Measurements from ENCODE around the gene PHOSPHO1.

PHOSPHO1 gene

DNA sequence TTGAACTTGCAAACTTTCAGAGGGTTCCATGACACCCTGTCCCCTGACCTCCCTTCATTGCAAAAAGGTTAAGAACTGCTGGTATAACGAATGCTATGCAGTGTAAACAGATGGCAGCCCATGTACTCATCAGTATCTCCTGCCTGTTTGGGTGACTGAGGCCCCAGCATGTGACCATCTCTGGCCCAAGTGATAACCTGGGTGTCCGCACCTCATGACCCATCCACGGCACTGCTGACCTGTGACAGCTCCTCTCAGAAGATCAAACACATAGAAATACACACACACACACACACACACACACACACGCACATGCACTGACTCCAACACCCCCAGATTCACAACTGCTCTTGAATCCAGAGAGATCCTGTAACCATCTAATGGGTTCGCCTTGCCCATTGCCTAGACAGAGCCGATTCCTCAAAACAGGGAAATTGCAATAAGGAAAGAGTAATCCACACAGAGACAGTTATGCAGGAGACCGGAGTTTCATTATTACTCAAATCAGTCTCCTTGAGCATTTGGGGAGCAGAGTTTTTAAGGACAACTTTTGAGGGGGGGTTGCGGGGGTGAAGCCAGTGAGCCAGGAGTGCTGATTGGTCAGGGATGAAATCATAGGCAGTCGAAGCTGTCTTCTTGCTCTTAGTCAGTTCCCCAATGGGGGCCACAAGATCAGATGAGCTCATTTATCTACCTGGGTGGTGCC, 11.3 kb upstream of the PHOSPHO1 start:
- DNase-seq = no peak

DNA sequence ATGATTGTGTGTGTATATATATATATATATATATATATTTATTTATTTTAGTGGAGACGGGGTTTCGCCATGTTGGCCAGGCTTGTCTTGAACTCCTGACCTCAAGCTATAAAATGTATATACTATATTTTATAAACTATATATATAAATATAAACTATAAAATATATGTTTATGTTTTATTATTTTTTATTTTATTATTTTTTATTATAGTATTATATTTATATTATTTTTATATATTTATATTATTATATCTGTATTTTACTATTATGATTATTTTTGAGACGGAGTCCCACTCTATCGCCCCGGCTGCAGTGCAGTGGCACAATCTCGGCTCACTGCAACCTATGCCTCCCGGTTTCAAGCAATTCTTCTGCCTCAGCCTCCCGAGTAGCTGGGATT, 10.5 kb upstream of the PHOSPHO1 start:
- DNase-seq = no peak

DNA sequence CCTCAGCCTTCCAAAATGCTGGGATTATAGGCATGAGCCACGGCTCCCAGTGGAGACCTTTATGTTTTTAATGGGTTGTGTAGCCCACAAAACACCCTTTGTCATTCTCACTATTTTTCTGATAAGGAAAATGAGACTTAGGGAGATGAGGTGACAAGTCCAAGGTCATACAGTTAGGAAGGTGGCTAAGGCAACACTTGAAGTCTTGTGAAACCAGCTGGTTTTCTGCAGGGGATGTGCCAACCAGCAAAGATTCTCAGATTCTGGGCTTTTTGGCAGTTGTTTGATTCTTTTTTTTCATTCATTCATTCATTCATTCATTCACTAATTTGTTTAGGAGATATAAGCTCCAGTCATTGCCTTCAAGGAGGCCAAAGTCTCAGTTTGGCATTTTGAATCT, 10.0 kb upstream of the PHOSPHO1 start:
- DNase-seq = no peak

DNA sequence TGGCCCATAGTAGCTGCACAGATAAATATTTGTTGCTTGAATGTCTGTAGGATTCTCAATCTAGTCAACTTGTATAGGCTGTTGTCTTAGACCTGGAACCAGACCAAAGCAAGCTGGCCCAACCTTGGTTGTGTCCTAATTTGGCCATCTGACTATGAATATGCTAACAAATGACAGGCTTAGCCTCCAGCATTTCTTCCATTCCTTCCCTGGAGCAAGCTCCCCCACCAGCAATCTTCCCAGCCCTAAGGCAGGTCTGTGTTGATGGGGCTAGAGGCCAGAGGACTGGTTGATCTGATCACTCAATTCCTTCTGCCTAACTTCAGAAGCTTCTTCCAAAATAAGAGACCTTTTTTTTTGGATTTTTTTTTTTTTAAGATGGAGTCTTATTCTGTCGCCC, 9.4 kb upstream of the PHOSPHO1 start:
- DNase-seq = no peak

DNA sequence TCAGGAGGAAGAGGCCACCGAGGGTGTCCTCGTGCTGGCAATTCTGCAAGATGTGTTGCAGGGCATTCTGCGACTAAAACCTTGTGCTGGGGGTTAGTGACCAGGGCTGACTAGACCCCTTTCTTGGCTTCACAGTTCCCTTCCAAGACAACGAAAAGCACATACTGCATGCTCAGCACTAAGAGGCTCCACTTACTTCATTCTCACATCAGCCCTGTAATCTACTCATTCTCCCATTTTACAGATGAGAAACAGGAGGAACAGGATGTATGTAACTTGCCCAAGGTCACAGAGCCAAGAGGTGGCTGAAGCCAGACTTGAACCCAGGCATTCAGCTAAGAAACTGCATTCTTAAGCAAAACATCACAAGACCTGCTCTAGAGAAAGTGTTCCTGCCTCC, 5.3 kb upstream of the PHOSPHO1 start:
- DNase-seq = no peak

DNA sequence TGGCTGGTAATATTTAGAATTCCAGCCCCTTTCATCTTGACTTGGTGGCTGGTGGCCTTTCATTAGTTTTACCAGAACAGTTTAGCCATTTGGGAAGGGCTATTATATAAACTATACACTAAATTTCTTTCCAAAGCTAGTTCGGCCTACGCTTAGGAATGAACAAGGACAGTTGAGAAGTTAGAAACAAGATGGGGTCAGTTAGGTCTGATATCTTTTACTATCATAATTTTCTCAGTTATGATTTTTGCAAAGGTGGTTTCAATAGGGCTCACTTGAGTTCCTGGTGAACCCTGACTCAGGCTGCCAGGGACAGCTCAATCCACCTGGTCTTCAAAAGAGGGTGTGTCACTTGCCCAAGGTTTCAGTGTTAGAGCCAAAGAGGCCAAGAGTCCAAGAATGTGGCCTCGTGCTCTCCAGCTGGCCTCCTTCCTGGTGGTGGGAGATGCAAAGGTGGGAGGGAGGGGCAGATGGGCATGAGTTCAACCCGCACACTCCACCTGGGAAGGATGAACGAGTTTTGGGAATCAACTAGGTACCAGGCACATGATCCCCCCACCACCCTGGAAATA, 4.0 kb upstream of the PHOSPHO1 start:
- DNase-seq = no peak

DNA sequence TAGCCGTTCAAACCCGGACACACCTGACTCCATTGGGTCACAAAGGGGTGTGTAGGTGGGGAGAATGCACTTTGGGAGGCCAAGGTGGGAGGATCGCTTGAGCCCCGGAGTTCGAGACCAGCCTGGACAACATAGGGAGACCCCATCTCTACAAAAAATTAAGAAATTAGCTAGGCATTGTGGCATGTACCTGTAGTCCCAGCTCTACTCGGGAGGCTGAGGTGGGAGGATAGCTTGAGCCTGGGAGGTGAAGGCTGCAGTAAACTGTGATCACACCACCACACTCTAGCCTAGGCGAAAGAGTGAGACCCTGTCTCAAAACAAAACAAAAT, 942 bp upstream of the PHOSPHO1 start:
- DNase-seq = no peak

DNA sequence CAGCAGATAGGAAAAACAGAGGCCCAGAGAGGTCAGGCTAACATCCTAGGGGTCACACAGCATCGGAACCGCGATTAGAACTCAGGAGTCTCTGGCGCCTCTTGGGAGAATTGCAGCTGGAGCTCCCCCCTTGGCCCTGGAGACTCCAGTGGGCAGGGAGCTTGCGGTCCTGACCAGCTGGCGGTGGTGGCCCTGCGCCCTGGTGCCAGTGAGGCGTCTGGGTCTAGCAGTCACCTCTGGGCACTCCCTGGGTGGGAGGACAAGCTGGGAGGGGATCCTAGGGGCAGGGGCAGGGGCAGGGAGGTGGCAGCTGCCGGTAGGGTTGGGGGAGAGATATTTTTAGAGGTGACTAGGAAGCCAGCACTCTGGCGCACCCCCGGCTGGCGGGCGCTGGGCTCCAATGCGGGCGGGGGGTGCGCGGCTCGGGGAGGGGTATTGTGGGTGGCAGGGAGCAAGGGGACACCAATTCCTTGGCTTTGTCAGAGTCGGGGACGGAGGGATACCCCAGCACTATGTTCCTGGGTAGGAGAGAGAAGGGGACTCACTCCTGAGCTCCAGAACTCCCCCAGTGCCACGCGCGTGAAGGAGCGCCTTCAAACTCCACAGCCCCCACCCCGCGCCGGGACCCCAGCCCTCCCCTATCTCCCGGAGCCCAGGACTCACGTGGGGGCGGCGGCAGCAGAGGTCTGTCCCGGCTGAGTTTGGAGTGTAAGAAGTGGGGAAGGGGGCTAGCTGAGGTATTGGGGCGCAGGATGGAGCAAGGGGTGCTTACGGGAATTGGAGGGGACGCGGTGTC, 584 bp downstream of the PHOSPHO1 start:
- no peak for DNase-seq

DNA sequence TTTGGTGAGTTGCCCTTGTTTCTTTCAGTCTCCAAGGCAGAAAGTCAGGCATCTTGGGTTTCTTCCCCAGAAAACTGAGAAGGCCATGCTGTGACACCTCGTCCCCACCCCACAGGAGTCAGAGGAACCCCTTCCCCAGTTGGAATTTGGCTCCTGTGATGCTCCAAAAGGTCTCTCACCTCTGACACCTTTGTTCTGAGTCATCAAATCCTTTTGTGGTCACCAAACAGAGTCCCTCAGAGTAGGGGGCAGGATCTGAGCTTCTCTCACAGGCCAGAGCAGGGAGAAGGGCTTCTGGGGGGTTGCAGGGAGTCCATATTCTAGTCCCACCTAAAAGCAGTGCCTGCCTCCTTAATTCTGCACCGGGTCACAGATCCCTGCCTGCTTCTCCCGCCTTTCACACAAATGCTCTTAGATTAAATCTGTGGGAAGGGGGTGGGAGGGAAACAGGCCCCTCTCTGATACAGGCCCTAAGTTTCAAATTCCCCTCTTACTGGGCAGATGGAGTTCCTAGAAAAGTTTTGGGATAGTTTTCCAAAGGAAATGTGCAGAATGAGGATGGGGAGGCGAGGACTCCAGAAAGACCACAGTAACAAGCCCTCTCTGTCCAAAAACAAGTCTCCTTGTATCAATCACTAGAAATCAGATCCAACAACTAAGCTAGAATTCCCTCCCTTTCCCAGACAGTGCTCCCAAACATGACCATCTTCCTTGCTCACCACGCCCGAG, 1.3 kb downstream of the PHOSPHO1 start:
- no peak for DNase-seq

DNA sequence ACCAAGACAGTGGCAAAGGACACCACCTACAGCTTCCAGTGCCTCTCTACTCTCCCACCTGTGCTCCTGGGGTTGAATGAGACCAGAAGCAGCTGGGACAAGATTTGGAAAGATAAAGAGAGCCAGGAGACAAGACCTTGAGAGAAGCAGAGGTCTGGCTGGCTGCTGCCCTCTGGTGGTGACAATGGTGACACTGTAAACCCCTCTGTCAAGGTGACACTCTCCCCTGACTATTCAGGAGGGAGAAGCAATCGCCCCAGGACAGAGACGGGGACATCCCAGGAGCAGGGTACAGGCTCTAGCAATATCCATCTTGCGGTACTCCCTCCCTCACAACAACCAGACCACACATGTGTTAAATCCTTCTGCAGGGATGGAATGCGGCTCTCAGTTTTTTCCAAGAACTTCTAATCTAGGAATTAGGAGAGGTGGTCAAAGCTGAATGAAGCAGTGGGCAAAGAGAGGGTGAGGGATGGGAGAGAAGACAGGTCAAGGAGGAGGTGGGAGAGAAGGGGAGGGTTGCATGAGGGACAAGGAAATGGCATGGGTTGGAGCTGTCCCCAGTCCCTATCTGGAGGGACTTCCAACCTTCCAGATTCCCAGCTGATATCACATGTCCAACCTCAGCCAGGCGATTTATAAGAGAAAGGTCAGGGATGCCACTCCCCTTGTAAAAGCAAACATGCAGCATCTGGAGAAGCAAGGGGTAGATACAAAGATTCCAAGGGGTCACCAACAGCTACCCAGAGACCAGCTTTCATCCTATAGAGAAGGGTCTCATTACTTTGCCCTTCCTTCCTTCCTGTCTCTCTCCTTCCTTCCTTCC, 2.9 kb downstream of the PHOSPHO1 start:
- DNase-seq = peak; percentile 79

DNA sequence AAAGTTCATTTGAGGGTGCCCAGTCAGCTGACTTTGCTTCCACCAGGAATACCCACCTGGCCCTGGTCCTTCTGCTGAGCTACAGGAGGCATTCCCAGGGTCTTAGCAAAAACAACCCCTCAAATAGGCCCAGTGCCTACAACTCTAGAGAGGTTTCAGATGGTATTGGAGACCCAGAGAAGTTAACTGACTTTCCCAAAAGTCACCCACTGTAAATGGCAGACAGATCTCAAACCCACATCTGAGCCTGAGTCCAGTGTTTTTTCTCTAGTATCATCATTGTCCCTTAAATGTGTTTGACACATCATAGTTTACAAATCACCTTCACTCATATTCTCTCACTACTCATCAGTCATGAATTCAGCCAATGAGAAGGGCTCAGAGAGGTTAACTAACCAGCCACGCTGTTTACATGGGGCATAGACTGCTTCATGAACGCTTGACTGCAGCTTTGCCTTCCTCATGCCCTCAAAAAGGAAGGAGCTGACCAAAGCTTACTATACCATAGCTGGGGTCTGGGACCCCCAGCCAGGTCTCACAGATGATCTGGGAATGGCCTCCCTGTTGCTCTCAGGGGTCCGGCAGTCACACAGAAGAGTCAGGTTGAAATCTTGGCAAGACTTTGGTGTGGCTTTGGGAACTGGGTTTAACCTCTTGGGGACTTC, 3.7 kb downstream of the PHOSPHO1 start:
- DNase-seq = no peak

DNA sequence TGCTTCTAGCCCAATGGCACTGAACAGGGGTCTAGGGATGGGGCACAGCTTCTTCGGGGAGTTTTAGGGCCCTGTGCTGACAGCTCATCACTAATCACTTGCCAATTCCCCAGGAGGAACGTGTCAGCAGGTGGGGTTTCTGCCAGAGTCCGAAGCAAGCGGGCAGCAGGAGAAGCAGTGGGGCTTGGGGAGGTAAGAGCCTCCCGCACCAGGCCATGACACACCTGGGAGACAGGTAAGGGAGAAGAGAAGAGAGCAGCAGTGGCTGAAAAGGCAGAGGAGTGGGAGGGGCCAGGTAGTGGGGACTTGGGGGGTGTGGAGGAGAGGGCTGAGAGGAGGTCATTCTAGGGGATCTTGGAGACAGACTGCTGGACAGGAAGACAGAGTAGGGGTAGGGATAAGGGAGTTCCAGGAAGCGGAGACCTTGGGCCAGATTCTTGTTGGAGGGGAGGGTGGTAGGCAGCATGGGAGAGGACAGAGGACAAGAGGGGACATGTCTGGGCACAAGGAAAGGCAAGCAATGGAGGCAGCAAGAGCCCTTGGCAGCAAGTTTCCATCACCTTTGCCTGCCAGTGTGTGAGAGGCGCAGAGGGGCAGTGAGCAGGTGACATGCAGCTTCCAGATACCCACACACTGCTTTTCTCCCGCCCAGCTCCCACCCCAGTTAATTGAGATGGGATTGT, 4.9 kb downstream of the PHOSPHO1 start:
- DNase-seq = no peak

DNA sequence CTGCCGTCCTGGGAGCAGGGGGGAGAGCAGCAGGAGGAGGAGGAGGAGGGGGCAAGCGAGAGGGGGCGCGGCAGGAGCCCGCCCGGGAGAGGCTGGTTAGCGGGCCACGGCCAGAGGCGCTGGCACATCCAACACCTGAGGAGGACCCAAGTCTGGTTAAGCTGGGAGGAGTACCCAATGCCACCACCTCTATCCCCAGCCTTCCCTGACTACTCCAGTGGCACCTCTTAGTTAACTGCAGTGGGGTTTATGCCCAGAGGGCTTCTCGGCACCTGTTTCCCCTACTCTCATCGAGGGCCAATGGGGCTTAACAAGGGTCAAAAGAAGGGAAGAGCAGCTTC, 5.6 kb downstream of the PHOSPHO1 start:
- no peak for DNase-seq

DNA sequence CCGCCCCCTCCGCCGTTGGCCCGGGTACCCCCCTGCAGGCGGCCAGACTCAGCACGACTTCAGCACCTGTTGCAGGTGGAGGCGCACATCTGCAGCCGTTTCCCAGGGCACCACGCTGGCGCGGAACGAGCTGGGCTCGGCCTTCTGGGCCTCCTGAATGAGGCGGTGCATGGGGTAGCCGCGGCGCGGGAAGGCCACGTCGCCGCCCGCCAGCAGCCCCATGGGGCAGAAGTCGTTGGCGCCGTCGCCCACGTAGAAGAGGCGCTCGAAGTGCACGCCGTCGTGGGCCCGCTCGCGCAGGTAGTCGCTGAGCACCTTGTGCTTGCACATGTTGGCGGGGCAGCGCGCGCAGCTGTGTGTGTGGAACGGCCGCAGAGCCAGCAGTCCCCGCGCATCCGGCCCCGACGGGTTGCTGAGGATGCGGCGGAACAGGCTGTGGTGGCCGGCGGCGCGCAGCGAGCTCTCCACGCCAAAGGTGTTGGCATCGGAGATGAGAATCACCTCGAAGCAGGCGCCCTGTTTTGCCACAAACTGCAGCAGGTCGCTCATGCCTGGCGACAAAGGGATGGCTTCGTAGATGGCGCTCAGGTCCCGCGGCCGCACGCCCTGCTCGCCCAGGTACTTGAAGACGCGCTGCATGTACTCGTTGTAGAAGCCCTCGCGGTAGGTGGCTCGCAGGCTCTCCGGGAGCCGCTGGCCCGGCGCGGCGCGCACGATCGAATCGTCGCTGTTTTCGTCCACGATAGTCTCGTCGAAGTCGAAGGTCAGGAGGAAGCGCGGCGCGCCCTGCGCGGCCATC, 6.2 kb downstream of the PHOSPHO1 start:
- DNase-seq = peak; percentile 48

DNA sequence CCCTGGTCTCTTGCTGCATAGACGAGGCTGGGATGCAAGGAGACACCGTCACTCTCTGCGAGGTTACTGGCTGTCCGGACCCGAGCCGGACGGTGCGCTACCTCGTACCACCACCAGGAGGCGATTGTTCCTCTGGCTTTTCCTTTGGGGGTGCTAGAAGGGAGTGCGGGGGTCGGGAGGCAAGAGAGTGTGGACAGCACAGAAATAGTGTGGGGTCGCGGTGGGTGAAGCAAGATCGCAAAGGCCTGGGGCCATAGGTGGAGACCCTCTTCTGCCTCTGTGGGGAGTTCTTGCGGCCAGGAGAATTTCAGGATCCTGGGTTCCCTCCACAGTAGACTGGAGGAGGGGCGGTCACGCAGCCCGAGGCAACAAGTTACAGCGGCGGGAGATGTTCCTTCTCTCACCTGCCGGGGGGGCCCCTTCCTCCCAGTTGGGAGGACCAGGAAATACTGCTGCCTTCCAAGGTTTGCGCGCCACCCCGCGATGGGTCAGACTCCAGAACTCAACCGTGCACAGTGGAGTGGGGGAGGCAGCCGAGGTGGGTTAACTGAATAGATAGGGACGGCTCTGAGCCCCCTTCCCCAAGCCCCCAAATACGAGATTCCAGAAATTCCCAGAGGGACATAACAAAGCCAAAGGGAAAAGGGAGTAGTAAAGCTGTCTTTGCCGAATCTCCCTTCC, 6.9 kb downstream of the PHOSPHO1 start:
- peak; percentile 74 for DNase-seq

DNA sequence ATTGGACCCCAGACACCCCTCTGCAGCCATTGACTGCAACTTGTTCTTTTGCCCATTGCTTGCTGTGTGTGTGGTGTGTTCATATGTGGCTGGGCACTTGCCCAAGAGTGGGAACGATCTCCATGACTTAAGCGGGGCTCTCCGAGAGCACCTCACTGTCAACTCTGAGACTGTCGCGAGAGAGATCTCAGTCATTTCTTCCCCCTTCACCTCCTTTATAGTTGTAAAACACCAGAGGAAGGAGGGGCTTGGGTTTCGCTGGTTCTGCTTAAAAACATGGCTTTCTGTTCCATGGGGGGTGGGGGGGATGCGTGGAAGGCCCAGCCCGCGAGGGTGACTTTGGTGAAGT, 7.4 kb downstream of the PHOSPHO1 start:
- no peak for DNase-seq

DNA sequence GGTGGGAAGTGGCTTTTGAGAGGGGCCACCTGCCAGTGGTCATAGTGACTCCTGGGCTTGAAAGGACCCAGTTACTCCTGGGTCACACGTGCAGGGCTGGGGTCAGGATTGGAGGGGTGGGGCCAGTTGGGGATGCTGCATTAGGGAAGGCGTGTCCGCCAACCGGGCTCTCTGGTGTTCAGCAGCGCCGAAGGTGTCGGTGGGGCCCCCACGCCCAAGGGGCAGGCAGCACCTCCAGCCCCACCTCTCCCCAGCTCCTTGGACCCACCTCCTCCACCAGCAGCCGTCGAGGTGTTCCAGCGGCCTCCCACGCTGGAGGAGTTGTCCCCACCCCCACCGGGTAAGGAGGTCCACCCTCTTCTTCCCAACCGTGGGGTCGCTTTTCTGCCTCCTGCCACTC, 10.6 kb downstream of the PHOSPHO1 start:
- DNase-seq = no peak

DNA sequence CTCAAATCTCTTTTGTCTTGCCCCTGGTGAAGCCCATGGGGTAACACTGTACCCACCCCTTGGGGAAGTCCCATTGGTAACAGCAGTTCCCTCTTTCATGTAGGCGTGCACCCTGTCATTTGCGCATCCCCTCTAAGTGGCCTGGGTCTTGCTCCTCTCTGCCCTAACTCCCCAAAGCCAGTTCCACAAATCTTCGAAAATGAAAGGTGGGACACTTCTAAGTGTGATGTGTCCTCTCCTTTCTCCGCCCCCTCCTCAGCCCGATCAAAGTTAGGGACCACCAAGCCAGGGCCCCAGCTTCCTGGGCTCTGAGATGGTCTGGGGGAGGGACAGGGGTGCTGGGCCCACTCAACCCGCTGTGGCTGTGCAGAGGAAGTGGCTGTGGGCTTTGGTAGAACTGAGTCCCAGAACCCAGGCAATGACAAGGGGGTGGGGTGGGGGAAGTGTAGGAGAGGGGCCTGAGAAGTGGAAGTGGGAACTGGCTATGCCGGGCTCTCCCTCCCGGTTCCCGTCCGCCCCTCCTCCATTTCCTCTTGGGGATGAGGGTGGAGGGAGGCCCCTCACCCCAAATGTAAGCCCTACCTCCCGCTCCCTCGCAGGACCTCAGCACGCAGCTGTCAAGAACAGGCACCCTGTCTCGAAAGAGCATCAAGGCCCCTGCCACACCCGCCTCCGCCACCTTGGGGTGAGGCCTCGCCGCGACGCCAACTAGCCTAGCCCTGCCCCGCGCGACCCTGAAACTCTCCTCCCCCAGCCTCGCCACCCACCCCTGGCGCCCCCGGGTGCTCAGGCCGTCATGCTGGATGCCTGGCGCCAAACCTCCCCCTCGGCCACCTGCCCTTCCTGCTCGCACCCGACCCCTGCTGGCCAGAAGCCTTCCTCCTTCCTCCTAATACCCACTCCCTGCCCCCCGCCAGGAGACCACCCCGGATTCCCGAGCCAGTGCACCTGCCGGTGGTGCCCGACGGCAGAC, 11.4 kb downstream of the PHOSPHO1 start:
- peak; percentile 21 for DNase-seq

All from activated naive CD4-positive, alpha-beta T cell treated with Interleukin-2 at 50 U/mL for 16 hours (primary cell).